Testis (tissue), 3 donors: ENCODE results near the gene TXLNA. TPM values are rescaled to one million over a fixed set of nuclear protein-coding genes. Genes with fewer than 3 reads are reported as not detected.

Experiments
- DNase-seq: peaks from one replicate; pipeline ENCODE4 v3.0.0-alpha.2; 2019
- H3K27ac ChIP-seq, 2 donors: fragments of 200-600 bp; sonication (generic); one replicate each; pipeline ENCODE4 v1.5.1; 2019
- H3K27me3 ChIP-seq: fragments of 200-600 bp; sonication (generic); one replicate; pipeline ENCODE4 v1.5.1; 2019
- H3K36me3 ChIP-seq: fragments of 200-600 bp; sonication (generic); one replicate; pipeline ENCODE4 v1.5.1; 2017; ENCODE audit warnings: low read depth; ENCODE audit errors: missing control alignments
- H3K4me1 ChIP-seq: fragments of 200-600 bp; sonication (generic); one replicate; pipeline ENCODE4 v1.5.1; 2019
- H3K4me3 ChIP-seq, 2 donors: fragments of 200-600 bp; sonication (generic); one replicate each; pipeline ENCODE4 v1.5.1; 2017 to 2019
- H3K9me3 ChIP-seq: fragments of 200-600 bp; sonication (generic); one replicate; pipeline ENCODE4 v1.5.1; 2017
- CTCF ChIP-seq, 3 experiments: fragments of 450-650 bp in 2 of 3; fragments of 200-600 bp in 1 of 3; sonication (generic) in 1 of 3; IDR thresholded peaks; one replicate each; pipeline ENCODE4 v1.5.1; 2016 to 2019; ENCODE audit warnings: antibody characterized with exemption in 3 of 3, mild to moderate bottlenecking in 2 of 3, moderate library complexity in 1 of 3
- POLR2A ChIP-seq: fragments of 450-650 bp; IDR thresholded peaks from one replicate; pipeline ENCODE4 v1.6.1; 2017; ENCODE audit warnings: antibody characterized with exemption, mild to moderate bottlenecking, moderate library complexity
- WGBS, 2 donors: methylation state at CpG; one replicate each; pipeline ENCODE4 v1.1.5; 2018; 5-methylcytosine and 5-hydroxymethylcytosine counted together
- intact Hi-C: fragments of 100-400 bp; cut with DNase I; formaldehyde crosslinking; loops from one replicate; pipeline ENCODE4 v1.15.1; 2023; ENCODE audit warnings: low total_unique reads
- polyA plus RNA-seq: library from polyadenylated mRNA; stranded (reverse); fragments of 350-450 nt; fragmentation: Illumina TruSeq; extraction: RNeasy Lipid Tissue Mini Kit (QIAGEN cat#74804); gene quantifications from one replicate; pipeline ENCODE4 v1.2.3, GENCODE V29; 2014; ENCODE audit warnings: low read depth, low replicate concordance; ENCODE audit not compliant: insufficient read depth
- total RNA-seq, 2 donors: library from RNA; depleted of rRNA; stranded (reverse); fragments of >200 nt; gene quantifications; one replicate each; pipeline ENCODE4 v1.2.3, GENCODE V29; 2016

TXLNA gene
- total and polyA plus RNA-seq, 3 donors from 2014 or later = 52.6 to 69.2 (median 67.6) TPM

GRCh38 chr1:32194984-32195383 is 15.5 kb downstream of the TXLNA start:
- no peaks in the 10 kb centered on the region for H3K27me3 ChIP-seq
- DNase-seq = no peak
- WGBS, 2 donors = 86 to 100% methylated on average over 3 to 6 of the region's 6 CpGs
- no peak overlapping the region for H3K4me3 ChIP-seq
- H3K27ac ChIP-seq = no peak overlapping the region
- H3K36me3 ChIP-seq = no peaks in the 10 kb centered on the region
- peaks cover 12% of the 10 kb centered on the region for H3K4me1 ChIP-seq
- intact Hi-C loops = no loop called here
- no peak for TF ChIP-seq CTCF (IDR thresholded peaks at IDR 0.05)
- TF ChIP-seq POLR2A = no peak
- no peaks in the 10 kb centered on the region for H3K9me3 ChIP-seq

- Histone ChIP-seq H3K27me3 (no peaks in the 10 kb centered on the region), H3K4me1 (peaks cover 12% of the 10 kb centered on the region), H3K36me3 (no peaks in the 10 kb centered on the region), H3K27ac (no peak overlapping the region), H3K4me3 (no peak overlapping the region), H3K9me3 (no peaks in the 10 kb centered on the region)
- WGBS, 2 donors = 92 to 97% methylated on average over 2 to 3 of the region's 3 CpGs
- DNase-seq = no peak
- intact Hi-C loops = no loop called here
- TF ChIP-seq POLR2A (no peak), CTCF (IDR thresholded peaks at IDR 0.05) (no peak)
Observed at GRCh38 chr1:32195531-32195930, 16.1 kb downstream of the TXLNA start.

DNA sequence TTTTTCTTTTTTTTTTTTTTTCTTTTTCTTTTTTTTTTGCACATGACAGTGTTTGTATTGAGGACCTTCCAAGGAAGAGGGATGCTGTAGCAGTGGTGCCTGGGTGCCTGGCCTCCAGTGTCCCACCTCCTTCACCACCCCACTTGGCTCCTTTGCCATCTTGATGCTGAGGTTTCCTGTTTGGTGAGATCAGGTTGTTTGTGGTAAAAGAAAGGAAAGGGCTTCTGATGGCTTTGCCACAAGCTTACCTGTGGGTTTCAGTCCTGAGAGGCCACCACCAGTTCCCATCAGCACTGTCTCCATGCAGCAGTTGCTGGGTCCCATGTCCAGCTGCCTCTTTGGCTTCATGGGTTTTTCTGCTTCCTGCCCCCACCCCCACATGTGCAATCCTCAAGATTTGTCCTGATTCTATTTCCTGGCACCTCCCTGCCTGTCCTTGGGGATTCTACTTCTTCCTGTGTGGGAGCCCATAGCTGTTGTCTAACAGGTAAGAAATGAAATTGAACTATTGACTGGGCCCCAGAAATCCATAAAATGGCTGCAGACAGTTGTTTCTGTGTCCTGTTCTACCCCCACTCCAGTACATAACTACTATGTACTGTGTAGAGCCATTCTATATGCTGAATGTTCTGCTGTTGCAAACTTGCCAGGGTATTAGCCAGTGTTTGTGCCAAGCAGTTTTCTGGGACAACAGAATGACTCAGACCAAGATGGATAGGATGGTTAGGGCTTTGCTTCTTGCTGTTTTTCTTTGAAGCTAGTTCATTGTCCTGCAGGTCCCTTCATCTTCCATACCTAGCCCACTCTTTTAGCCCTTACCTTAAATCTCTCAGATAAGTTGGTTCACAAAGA is 16.7 kb downstream of the TXLNA start:
- intact Hi-C loops = no loop called here
- Histone ChIP-seq H3K36me3 (no peaks in the 10 kb centered on the region), H3K27ac (no peak overlapping the region)

GRCh38 chr1:32197074-32197473 is 17.6 kb downstream of the TXLNA start:
- Histone ChIP-seq H3K27ac (no peak overlapping the region), H3K4me3 (no peak overlapping the region), H3K9me3 (no peaks in the 10 kb centered on the region), H3K36me3 (no peaks in the 10 kb centered on the region), H3K4me1 (peaks cover 18% of the 10 kb centered on the region), H3K27me3 (no peaks in the 10 kb centered on the region)
- DNase-seq = no peak
- intact Hi-C loops = no loop called here
- TF ChIP-seq CTCF (IDR thresholded peaks at IDR 0.05) (no peak), POLR2A (no peak)
- 83 to 100% methylated on average over 1 of the region's 1 CpG for WGBS, 2 donors

More for the DNA sequence above, 16.7 kb downstream of the TXLNA start:
- Histone ChIP-seq H3K4me1 (peaks cover 12% of the 10 kb centered on the region), H3K9me3 (no peaks in the 10 kb centered on the region), H3K27me3 (no peaks in the 10 kb centered on the region), H3K4me3 (no peak overlapping the region)
- DNase-seq = no peak
- TF ChIP-seq CTCF (IDR thresholded peaks at IDR 0.05) (no peak), POLR2A (no peak)

- no peak overlapping the region for H3K27ac ChIP-seq
- TF ChIP-seq CTCF (IDR thresholded peaks at IDR 0.05) = no peak
- no peak for TF ChIP-seq POLR2A
- DNase-seq = no peak
- H3K9me3 ChIP-seq = no peaks in the 10 kb centered on the region
- no peaks in the 10 kb centered on the region for H3K36me3 ChIP-seq
- no peaks in the 10 kb centered on the region for H3K27me3 ChIP-seq
- H3K4me1 ChIP-seq = peaks cover 25% of the 10 kb centered on the region
- intact Hi-C loops = no loop called here
- no peak overlapping the region for H3K4me3 ChIP-seq
- 40 to 47% methylated on average over 5 to 6 of the region's 6 CpGs for WGBS, 2 donors
Observed at GRCh38 chr1:32197837-32198236, 18.4 kb downstream of the TXLNA start.
